Endodermal cell (in vitro differentiated cells): ENCODE measurements around the gene CLEC16A. TPM values are rescaled to one million over a fixed set of nuclear protein-coding genes. Genes with fewer than 3 reads are reported as not detected.

Experiments used
- DNase-seq: peaks from one replicate; pipeline ENCODE4 v3.0.0-alpha.2; 2017
- H3K27ac ChIP-seq: 2 replicates; pipeline ENCODE4 v1.5.1; 2013; ENCODE audit warnings: mild to moderate bottlenecking, low read depth, low read length, moderate library complexity
- H3K27me3 ChIP-seq: 2 replicates; pipeline ENCODE4 v1.6.1; 2013; ENCODE audit warnings: mild to moderate bottlenecking, low read length, moderate library complexity; ENCODE audit not compliant: insufficient read depth, control insufficient read depth, poor library complexity, severe bottlenecking
- H3K36me3 ChIP-seq: 2 replicates; pipeline ENCODE4 v1.7.0; 2013; ENCODE audit warnings: mild to moderate bottlenecking, low read length, moderate library complexity; ENCODE audit not compliant: control insufficient read depth, insufficient read depth
- H3K4me1 ChIP-seq: one replicate; pipeline ENCODE4 v1.7.0; 2013; ENCODE audit warnings: low read length; ENCODE audit not compliant: control insufficient read depth, insufficient read depth
- H3K4me3 ChIP-seq: 2 replicates; pipeline ENCODE4 v1.5.1; 2013; ENCODE audit warnings: mild to moderate bottlenecking, low read length, moderate library complexity
- H3K9ac ChIP-seq: 2 replicates; pipeline ENCODE4 v1.6.1; 2013; ENCODE audit warnings: mild to moderate bottlenecking, low read length, moderate library complexity; ENCODE audit not compliant: poor library complexity, severe bottlenecking; ENCODE audit errors: extremely low read depth
- H3K9me3 ChIP-seq: 2 replicates; pipeline ENCODE4 v1.6.1; 2013; ENCODE audit warnings: mild to moderate bottlenecking, low read length, moderate library complexity; ENCODE audit not compliant: control insufficient read depth
- H3K27ac Mint-ChIP-seq: 2 replicates; pipeline ENCODE4 v1.8.0; 2020; ENCODE audit warnings: mixed read lengths
- H3K27me3 Mint-ChIP-seq: 2 replicates; pipeline ENCODE4 v1.8.0; 2021; ENCODE audit warnings: mild to moderate bottlenecking, mixed read lengths; ENCODE audit not compliant: insufficient read depth
- H3K36me3 Mint-ChIP-seq: 2 replicates; pipeline ENCODE4 v1.8.0; 2020; ENCODE audit warnings: low read depth, mixed read lengths
- H3K4me1 Mint-ChIP-seq: 2 replicates; pipeline ENCODE4 v1.8.0; 2020; ENCODE audit warnings: mixed read lengths
- H3K4me3 Mint-ChIP-seq: 2 replicates; pipeline ENCODE4 v1.8.0; 2020; ENCODE audit warnings: mild to moderate bottlenecking, moderate library complexity, mixed read lengths
- H3K9me3 Mint-ChIP-seq: 2 replicates; pipeline ENCODE4 v1.8.0; 2020; ENCODE audit warnings: mild to moderate bottlenecking, mixed read lengths
- CTCF ChIP-seq: fragments of 200-600 bp; sonication (generic); conservative IDR thresholded peaks from 2 replicates; pipeline ENCODE4 v1.5.0; 2021; ENCODE audit warnings: antibody characterized with exemption, mild to moderate bottlenecking
- WGBS, 2 experiments: methylation state at CpG; one replicate each; pipeline versions ENCODE4 v1.1.5 to v1.1.7; 2013; ENCODE audit warnings: missing lambda C conversion rate in 2 of 2, mixed read lengths in 1 of 2; ENCODE audit not compliant: insufficient coverage in 1 of 2, insufficient read length in 1 of 2; 5-methylcytosine and 5-hydroxymethylcytosine counted together
- total RNA-seq, 2 donors: library from RNA; stranded (reverse); fragmentation: NEBNext Ultra II Directional in 1 of 2; extraction: Animal tissue kit (Norgen Biotek cat#: 25700) in 1 of 2; gene quantifications; 2 replicates in 1 of 2; 3 replicates in 1 of 2; pipeline ENCODE4 v1.2.1, GENCODE V29; 2021

CLEC16A gene
- total RNA-seq, 2 donors from 2014 or later, result 19.5 to 28.3 TPM

DNA sequence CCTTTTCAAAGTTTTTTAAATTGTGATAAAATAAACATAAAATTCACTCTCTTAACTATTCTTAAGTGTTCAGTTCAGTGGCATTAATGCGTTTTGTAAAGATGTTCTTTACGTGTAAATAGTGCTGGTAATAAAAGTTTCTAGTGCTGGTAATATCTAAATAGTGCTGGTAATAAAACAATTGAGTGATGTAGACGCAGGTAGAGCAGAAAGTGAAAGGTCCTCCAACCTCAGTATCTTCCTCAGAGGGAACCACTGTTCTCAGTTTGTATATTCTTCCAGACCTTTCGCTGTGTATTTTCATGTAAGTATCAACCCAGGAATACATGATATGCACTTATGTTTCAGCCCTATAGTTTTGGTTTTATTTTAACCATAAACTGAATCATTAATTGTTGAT, 53.1 kb downstream of the CLEC16A start:
- 84 to 100% methylated on average over 1 to 4 of the region's 4 CpGs for WGBS, 2 experiments
- H3K36me3 Mint-ChIP-seq, result peaks cover 38% of the 10 kb centered on the region

GRCh38 chr16:10999300-10999699, 54.9 kb downstream of the CLEC16A start:
- Histone ChIP-seq H3K27ac (no peak overlapping the region), H3K9ac (no peak overlapping the region), H3K4me3 (no peak overlapping the region), H3K27me3 (peaks cover 5% of the 10 kb centered on the region), H3K36me3 (peaks cover 15% of the 10 kb centered on the region), H3K9me3 (no peaks in the 10 kb centered on the region), H3K4me1 (no peaks in the 10 kb centered on the region)
- H3K4me1 Mint-ChIP-seq, result no peaks in the 10 kb centered on the region
- 86% methylated on average over 3 of the region's 3 CpGs; no CpG with 5 or more reads in 1 of the 2 experiments for WGBS, 2 experiments
- no peaks in the 10 kb centered on the region for H3K9me3 Mint-ChIP-seq
- peaks cover 38% of the 10 kb centered on the region for H3K36me3 Mint-ChIP-seq
- peaks cover 13% of the 10 kb centered on the region for H3K27me3 Mint-ChIP-seq
- no peak overlapping the region for H3K27ac Mint-ChIP-seq
- no peak for DNase-seq
- no peak overlapping the region for H3K4me3 Mint-ChIP-seq
- TF ChIP-seq CTCF, result no peak

More for the DNA sequence above, 53.1 kb downstream of the CLEC16A start:
- Histone ChIP-seq H3K9ac (no peak overlapping the region), H3K4me3 (no peak overlapping the region), H3K27me3 (no peaks in the 10 kb centered on the region), H3K27ac (no peak overlapping the region), H3K36me3 (peaks cover 13% of the 10 kb centered on the region), H3K9me3 (no peaks in the 10 kb centered on the region), H3K4me1 (no peaks in the 10 kb centered on the region)
- no peak overlapping the region for H3K4me3 Mint-ChIP-seq
- no peak for DNase-seq
- no peak overlapping the region for H3K27ac Mint-ChIP-seq
- no peaks in the 10 kb centered on the region for H3K27me3 Mint-ChIP-seq
- no peaks in the 10 kb centered on the region for H3K9me3 Mint-ChIP-seq
- TF ChIP-seq CTCF, result no peak
- no peaks in the 10 kb centered on the region for H3K4me1 Mint-ChIP-seq

GRCh38 chr16:11001611-11002010, 57.2 kb downstream of the CLEC16A start:
- H3K9ac ChIP-seq, result no peak overlapping the region
- Mint-ChIP-seq H3K27me3 (peaks cover 36% of the 10 kb centered on the region), H3K36me3 (peaks cover 45% of the 10 kb centered on the region), H3K9me3 (no peaks in the 10 kb centered on the region), H3K27ac (no peak overlapping the region), H3K4me1 (peaks cover 4% of the 10 kb centered on the region), H3K4me3 (no peak overlapping the region)
- no peak overlapping the region for H3K4me3 ChIP-seq
- no peak for TF ChIP-seq CTCF
- H3K9me3 ChIP-seq, result no peaks in the 10 kb centered on the region
- 88 to 100% methylated on average over 4 to 7 of the region's 7 CpGs for WGBS, 2 experiments
- H3K27ac ChIP-seq, result no peak overlapping the region
- no peak for DNase-seq
- H3K27me3 ChIP-seq, result peaks cover 28% of the 10 kb centered on the region
- peaks cover 14% of the 10 kb centered on the region for H3K36me3 ChIP-seq
- peaks cover 3% of the 10 kb centered on the region for H3K4me1 ChIP-seq
